ENCODE data around the gene GABARAPL1. TPM values are rescaled to one million over a fixed set of nuclear protein-coding genes. Genes with fewer than 3 reads are reported as not detected.

The GABARAPL1 gene
- total RNA-seq, 2 donors from 2014 or later = 51.4 to 86.9 TPM

DNA sequence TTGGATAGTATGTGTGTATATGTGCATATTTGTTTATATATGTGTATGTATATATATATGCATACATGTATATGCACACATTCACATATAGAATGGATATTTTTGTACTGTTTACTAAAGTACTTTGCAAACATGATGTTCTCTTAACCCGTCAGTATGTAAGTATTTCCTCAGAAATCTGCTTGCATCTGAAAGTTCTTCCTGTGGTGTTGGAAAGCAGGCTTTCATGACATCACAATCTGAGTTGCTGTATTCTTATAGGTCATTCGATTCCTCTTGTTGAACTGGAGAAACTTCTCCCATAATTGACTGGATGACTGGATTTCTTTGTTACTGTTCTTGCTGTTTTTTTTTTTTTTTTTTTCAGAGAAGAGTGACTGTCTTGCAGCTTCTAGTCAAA, 29.1 kb downstream of the GABARAPL1 start:
- ATAC-seq (no peak), DNase-seq (no peak)
- H3K9me3 ChIP-seq = no peaks in the 10 kb centered on the region
- TF ChIP-seq, protein P1, sequence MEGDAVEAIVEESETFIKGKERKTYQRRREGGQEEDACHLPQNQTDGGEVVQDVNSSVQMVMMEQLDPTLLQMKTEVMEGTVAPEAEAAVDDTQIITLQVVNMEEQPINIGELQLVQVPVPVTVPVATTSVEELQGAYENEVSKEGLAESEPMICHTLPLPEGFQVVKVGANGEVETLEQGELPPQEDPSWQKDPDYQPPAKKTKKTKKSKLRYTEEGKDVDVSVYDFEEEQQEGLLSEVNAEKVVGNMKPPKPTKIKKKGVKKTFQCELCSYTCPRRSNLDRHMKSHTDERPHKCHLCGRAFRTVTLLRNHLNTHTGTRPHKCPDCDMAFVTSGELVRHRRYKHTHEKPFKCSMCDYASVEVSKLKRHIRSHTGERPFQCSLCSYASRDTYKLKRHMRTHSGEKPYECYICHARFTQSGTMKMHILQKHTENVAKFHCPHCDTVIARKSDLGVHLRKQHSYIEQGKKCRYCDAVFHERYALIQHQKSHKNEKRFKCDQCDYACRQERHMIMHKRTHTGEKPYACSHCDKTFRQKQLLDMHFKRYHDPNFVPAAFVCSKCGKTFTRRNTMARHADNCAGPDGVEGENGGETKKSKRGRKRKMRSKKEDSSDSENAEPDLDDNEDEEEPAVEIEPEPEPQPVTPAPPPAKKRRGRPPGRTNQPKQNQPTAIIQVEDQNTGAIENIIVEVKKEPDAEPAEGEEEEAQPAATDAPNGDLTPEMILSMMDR (IDR thresholded peaks at IDR 0.05) = no peak
- TF ChIP-seq POLR2A (IDR thresholded peaks at IDR 0.05) = no peak
- no peaks in the 10 kb centered on the region for H3K4me1 ChIP-seq
- intact Hi-C loops (cut with DNase I) = no loop called here
- no peak overlapping the region for H3K27ac ChIP-seq
- WGBS, 2 donors = 67% methylated on average over 2 of the region's 2 CpGs
- H3K4me3 ChIP-seq = no peak overlapping the region
- H3K36me3 ChIP-seq (replicated peaks in 1 of 2; ENCODE audit: insufficient read depth in 1 of 2, low read depth in 2 of 2) = no peaks in the 10 kb centered on the region
- no peaks in the 10 kb centered on the region for H3K27me3 ChIP-seq

DNA sequence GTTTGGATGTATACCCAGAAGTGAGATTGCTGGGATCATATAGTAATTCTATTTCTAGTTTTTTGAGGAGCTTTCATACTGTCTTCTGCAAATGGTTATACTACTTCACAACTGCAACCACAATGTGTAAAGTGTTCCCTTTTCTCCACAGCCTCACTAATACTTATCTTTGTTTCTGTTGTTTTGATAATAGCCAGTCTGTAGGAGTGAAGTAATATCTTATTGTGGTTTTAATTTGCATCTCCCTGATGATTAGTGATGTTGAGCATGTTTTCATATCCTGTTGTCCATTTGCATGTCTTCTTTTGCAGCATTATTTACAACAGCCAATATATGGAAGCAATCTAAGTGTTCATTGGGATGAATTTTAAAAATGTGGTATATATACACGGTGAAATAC, 29.9 kb downstream of the GABARAPL1 start:
- Histone ChIP-seq H3K4me1 (no peaks in the 10 kb centered on the region), H3K9me3 (no peaks in the 10 kb centered on the region), H3K27ac (no peak overlapping the region), H3K4me3 (no peak overlapping the region), H3K36me3 (replicated peaks in 1 of 2; ENCODE audit: insufficient read depth in 1 of 2, low read depth in 2 of 2) (no peaks in the 10 kb centered on the region), H3K27me3 (no peaks in the 10 kb centered on the region)
- WGBS, 2 donors = 79 to 92% methylated on average over 1 of the region's 1 CpG
- DNase-seq = no peak
- no peak for TF ChIP-seq POLR2A (IDR thresholded peaks at IDR 0.05)
- TF ChIP-seq, protein P1 (IDR thresholded peaks at IDR 0.05) = no peak
- intact Hi-C loops (cut with DNase I) = no loop called here
- ATAC-seq = no peak

DNA sequence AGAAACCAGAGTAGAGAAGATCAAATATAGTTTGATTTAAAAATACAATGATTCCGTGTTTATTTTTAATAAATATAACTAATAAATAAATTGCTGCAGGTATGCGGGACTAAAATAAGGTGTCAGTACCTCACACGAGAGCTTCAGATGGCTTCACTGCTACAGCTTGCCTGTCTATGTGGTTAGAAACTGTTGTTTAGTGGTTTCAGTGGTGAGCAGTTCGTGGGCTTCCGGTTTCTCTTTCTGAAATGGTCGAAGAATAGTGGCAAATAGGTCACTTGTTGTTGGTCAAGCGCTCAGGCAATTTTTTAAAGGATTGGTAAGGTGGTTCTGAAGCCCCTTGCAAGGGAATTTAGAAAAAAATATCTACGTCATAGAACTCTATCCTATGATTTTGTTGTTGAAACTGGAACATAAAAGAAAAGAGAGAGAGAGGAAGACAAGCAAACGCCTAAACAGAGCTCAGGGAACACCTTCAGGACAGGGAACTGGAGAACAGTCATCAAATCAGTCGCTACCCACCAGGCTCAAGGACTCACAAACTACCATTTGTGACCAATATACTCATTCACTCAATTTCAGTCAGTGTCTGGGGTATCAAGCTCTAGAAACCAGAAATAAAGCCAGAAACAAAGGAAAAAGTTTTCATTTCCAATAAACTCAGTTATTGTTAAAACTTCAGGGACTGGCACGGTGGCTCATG, 31.3 kb downstream of the GABARAPL1 start:
- H3K27me3 ChIP-seq = no peaks in the 10 kb centered on the region
- H3K4me3 ChIP-seq = no peak overlapping the region
- no peak for TF ChIP-seq POLR2A (IDR thresholded peaks at IDR 0.05)
- TF ChIP-seq, protein P1 (IDR thresholded peaks at IDR 0.05) = no peak
- no peak for DNase-seq
- H3K4me1 ChIP-seq = no peaks in the 10 kb centered on the region
- no peaks in the 10 kb centered on the region for H3K9me3 ChIP-seq
- intact Hi-C loops (cut with DNase I) = no loop called here
- WGBS, 2 donors = 72 to 82% methylated on average over 11 of the region's 11 CpGs
- H3K36me3 ChIP-seq (replicated peaks in 1 of 2; ENCODE audit: insufficient read depth in 1 of 2, low read depth in 2 of 2) = no peaks in the 10 kb centered on the region
- no peak overlapping the region for H3K27ac ChIP-seq
- ATAC-seq = no peak

DNA sequence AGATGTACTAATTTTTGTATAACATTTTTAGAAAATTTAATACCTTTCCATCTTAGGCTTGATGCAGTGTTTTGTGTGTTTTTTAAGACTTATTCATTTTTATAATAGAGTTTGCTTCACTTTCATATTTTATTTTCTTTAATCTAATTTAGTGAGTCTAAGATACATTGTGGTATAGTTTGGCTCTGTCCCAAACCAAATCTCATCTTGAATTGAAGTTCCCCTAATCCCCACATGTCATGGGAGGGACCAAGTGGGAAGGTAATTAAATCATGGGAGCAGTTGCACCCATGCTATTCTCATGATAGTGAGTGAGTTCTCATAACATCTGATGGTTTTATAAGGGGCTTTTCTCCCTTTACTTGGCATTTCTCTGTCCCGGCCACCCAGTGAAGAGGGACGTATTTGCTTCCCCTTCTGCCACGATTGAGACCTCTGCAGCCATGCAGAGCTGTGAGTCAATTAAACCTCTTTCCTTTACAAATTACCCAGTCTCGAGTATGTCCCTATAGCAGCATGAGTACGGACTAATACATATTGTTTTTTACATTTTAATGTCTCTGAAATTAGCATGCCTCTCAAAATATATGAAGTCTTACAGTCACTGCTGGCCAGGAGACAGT, 34.9 kb downstream of the GABARAPL1 start:
- TF ChIP-seq POLR2A (IDR thresholded peaks at IDR 0.05) = no peak
- TF ChIP-seq, protein P1 (IDR thresholded peaks at IDR 0.05) = no peak
- Histone ChIP-seq H3K9me3 (no peaks in the 10 kb centered on the region), H3K27me3 (no peaks in the 10 kb centered on the region), H3K4me3 (no peak overlapping the region), H3K36me3 (replicated peaks in 1 of 2; ENCODE audit: insufficient read depth in 1 of 2, low read depth in 2 of 2) (no peaks in the 10 kb centered on the region), H3K4me1 (no peaks in the 10 kb centered on the region), H3K27ac (no peak overlapping the region)
- 46 to 72% methylated on average over 5 of the region's 5 CpGs for WGBS, 2 donors
- intact Hi-C loops (cut with DNase I) = no loop called here
- ATAC-seq (no peak), DNase-seq (no peak)

All from body of pancreas (tissue), 4 donors.